NT2/D1 (cell line): ENCODE data around the gene KIZ.

Source experiments
- DNase-seq: peaks from one replicate; pipeline ENCODE4 v3.0.0-alpha.2; 2011; ENCODE audit warnings: low read depth, low spot score
- H3K27me3 ChIP-seq: 2 replicates; pipeline ENCODE4 v1.6.0; 2011; ENCODE audit warnings: mild to moderate bottlenecking; ENCODE audit not compliant: insufficient read length, insufficient read depth
- H3K36me3 ChIP-seq: 2 replicates; pipeline ENCODE4 v1.6.1; 2011; ENCODE audit warnings: mild to moderate bottlenecking, low read length, mixed read lengths; ENCODE audit not compliant: insufficient read depth, insufficient read length
- H3K4me1 ChIP-seq: 2 replicates; pipeline ENCODE4 v1.5.1; 2011; ENCODE audit not compliant: insufficient read depth, insufficient read length
- H3K4me3 ChIP-seq: 2 replicates; pipeline ENCODE4 v1.5.1; 2011; ENCODE audit warnings: low read depth; ENCODE audit not compliant: insufficient read length
- H3K9ac ChIP-seq: 2 replicates; pipeline ENCODE4 v1.6.0; 2011; ENCODE audit warnings: low read depth; ENCODE audit not compliant: insufficient read length
- H3K9me3 ChIP-seq: 2 replicates; pipeline ENCODE4 v1.5.1; 2011; ENCODE audit warnings: mild to moderate bottlenecking, low read length; ENCODE audit not compliant: insufficient read depth
- SUZ12 ChIP-seq: IDR thresholded peaks from 2 replicates; pipeline ENCODE4 v1.6.1; 2011; ENCODE audit not compliant: insufficient read length, insufficient read depth; ENCODE audit errors: extremely low read depth
- YY1 ChIP-seq: IDR thresholded peaks from 2 replicates; pipeline ENCODE4 v1.6.1; 2011; ENCODE audit not compliant: insufficient read length, insufficient read depth
- ZNF274 ChIP-seq: IDR thresholded peaks from 2 replicates; pipeline ENCODE4 v1.6.1; 2011; ENCODE audit warnings: mild to moderate bottlenecking, low read depth, low read length

KIZ gene

GRCh38 chr20:21265261-21266190 lies 139.6 kb downstream of the KIZ start:
- no peak for DNase-seq
- Histone ChIP-seq H3K27me3 (no peaks in the 10 kb centered on the region), H3K9me3 (peaks cover 22% of the 10 kb centered on the region; the same call in 1 of the 2 replicates), H3K4me3 (no peak overlapping the region), H3K4me1 (no peaks in the 10 kb centered on the region), H3K36me3 (no peaks in the 10 kb centered on the region), H3K9ac (no peak overlapping the region)
- TF ChIP-seq YY1, result no peak
- TF ChIP-seq ZNF274, result no peak
- TF ChIP-seq SUZ12, result no peak

GRCh38 chr20:21266191-21266536 lies 140.3 kb downstream of the KIZ start:
- Histone ChIP-seq H3K36me3 (no peaks in the 10 kb centered on the region), H3K9me3 (peaks cover 22% of the 10 kb centered on the region; the same call in 1 of the 2 replicates), H3K9ac (no peak overlapping the region), H3K4me1 (no peaks in the 10 kb centered on the region), H3K27me3 (no peaks in the 10 kb centered on the region), H3K4me3 (no peak overlapping the region)
- TF ChIP-seq ZNF274, result no peak
- TF ChIP-seq YY1, result no peak
- TF ChIP-seq SUZ12, result no peak
- DNase-seq, result no peak

- no peaks in the 10 kb centered on the region for H3K27me3 ChIP-seq
- peaks cover 22% of the 10 kb centered on the region; the same call in 1 of the 2 replicates for H3K9me3 ChIP-seq
- no peak overlapping the region for H3K9ac ChIP-seq
- H3K4me3 ChIP-seq, result no peak overlapping the region
- no peaks in the 10 kb centered on the region for H3K36me3 ChIP-seq
- no peaks in the 10 kb centered on the region for H3K4me1 ChIP-seq
- no peak for TF ChIP-seq YY1
- no peak for TF ChIP-seq SUZ12
- TF ChIP-seq ZNF274, result no peak
- no peak for DNase-seq
Measured at GRCh38 chr20:21269772-21270171, 143.9 kb downstream of the KIZ start.

GRCh38 chr20:21270806-21271205 lies 144.9 kb downstream of the KIZ start:
- no peaks in the 10 kb centered on the region for H3K36me3 ChIP-seq
- no peaks in the 10 kb centered on the region for H3K27me3 ChIP-seq
- no peak for TF ChIP-seq ZNF274
- TF ChIP-seq YY1, result no peak
- no peak for TF ChIP-seq SUZ12
- no peak for DNase-seq
- no peaks in the 10 kb centered on the region for H3K4me1 ChIP-seq
- H3K9me3 ChIP-seq, result peaks cover 22% of the 10 kb centered on the region; the same call in 1 of the 2 replicates
- no peak overlapping the region for H3K4me3 ChIP-seq
- H3K9ac ChIP-seq, result no peak overlapping the region

GRCh38 chr20:21272279-21272678 lies 146.4 kb downstream of the KIZ start:
- H3K36me3 ChIP-seq, result no peaks in the 10 kb centered on the region
- no peak for DNase-seq

GRCh38 chr20:21272679-21273078 lies 146.8 kb downstream of the KIZ start:
- Histone ChIP-seq H3K36me3 (no peaks in the 10 kb centered on the region), H3K9me3 (0 out of 2 replicates have a peak, but pooled peaks cover 5% of the 10 kb centered on the region), H3K4me1 (no peaks in the 10 kb centered on the region), H3K27me3 (no peaks in the 10 kb centered on the region), H3K4me3 (no peak overlapping the region), H3K9ac (no peak overlapping the region)
- no peak for DNase-seq
- TF ChIP-seq ZNF274 (no peak), YY1 (no peak), SUZ12 (no peak)

More at GRCh38 chr20:21272279-21272678, 146.4 kb downstream of the KIZ start:
- Histone ChIP-seq H3K9ac (no peak overlapping the region), H3K4me3 (no peak overlapping the region), H3K4me1 (no peaks in the 10 kb centered on the region), H3K9me3 (peaks cover 9% of the 10 kb centered on the region; the same call in 1 of the 2 replicates), H3K27me3 (no peaks in the 10 kb centered on the region)
- TF ChIP-seq ZNF274 (no peak), YY1 (no peak), SUZ12 (no peak)

- Histone ChIP-seq H3K36me3 (no peaks in the 10 kb centered on the region), H3K9me3 (no peaks in the 10 kb centered on the region), H3K9ac (no peak overlapping the region), H3K27me3 (no peaks in the 10 kb centered on the region), H3K4me1 (no peaks in the 10 kb centered on the region), H3K4me3 (no peak overlapping the region)
- TF ChIP-seq YY1 (no peak), ZNF274 (no peak), SUZ12 (no peak)
- no peak for DNase-seq
Measured at GRCh38 chr20:21273755-21274386, 148.0 kb downstream of the KIZ start.
